22Rv1 (cell line): Measurements from ENCODE around the gene TIAM2.
"Not testable (repeated sequence)": the region's sequence is repeated elsewhere in the genome, so short reads cannot be mapped to it uniquely, and the experiment has no call there.

ENCODE experiments used
- H3K27ac ChIP-seq: fragments of 450-650 bp; 2 replicates; pipeline ENCODE4 v1.5.1; 2017
- CTCF ChIP-seq: fragments of 450-650 bp; IDR thresholded peaks from 2 replicates; pipeline ENCODE4 v1.5.1; 2017; ENCODE audit warnings: mild to moderate bottlenecking
- ZFX ChIP-seq: fragments of 450-650 bp; IDR thresholded peaks from 2 replicates; pipeline ENCODE4 v1.6.1; 2017; ENCODE audit warnings: antibody characterized with exemption, borderline replicate concordance

Gene TIAM2

DNA sequence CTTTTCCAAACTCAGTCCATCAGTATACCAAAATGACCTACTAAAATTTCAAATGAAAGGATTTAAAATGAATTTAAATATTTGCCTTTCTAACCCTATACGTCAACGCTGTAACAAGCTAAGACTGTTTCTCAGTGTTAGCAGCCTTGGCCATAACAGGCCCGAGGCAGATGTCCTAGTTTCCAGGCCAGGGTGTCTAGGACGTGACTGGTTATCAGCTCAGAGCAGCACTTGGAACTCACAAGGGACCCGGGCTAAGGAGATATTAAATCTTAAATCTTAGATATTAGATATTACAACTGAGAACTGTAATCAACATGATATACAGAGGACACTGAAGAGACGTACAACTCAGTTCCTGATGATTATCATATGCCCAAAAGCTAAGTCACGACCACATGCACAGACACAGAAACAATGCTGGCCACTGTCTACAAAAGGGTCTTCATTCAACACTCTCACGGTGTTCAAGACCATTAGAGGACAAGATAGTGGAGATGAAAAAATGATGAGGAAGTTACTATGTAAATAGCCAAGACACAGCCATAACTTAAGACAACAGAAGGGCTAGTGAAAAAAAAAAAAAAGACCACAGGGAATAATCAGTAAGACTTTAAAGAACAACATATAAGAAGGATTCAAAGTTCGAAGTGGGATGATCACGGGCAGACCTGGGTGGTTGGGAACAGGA lies 268.4 kb downstream of the TIAM2 start, which contains the start of gene CLDN20:
TSS of gene CLDN20 (plus strand) at position 641 of the 691 bp plus-strand sequence. CDS start 11,707 bp downstream, outside the sequence.
- no peak for TF ChIP-seq CTCF
- TF ChIP-seq ZFX, result no peak
- H3K27ac ChIP-seq, result no peak within 1 kb of the TSS

GRCh38 chr6:155264693-155265320 lies 269.7 kb downstream of the TIAM2 start:
- H3K27ac ChIP-seq, result no peak overlapping the region
- TF ChIP-seq CTCF, result no peak
- no peak for TF ChIP-seq ZFX

GRCh38 chr6:155265843-155266535 lies 270.9 kb downstream of the TIAM2 start:
- H3K27ac ChIP-seq, result no peak overlapping the region
- TF ChIP-seq ZFX (no peak), CTCF (no peak)

- TF ChIP-seq ZFX, result no peak
- no peak for TF ChIP-seq CTCF
- H3K27ac ChIP-seq, result no peak overlapping the region
These were observed 272.3 kb downstream of the TIAM2 start for GRCh38 chr6:155267411-155267810.

- peak; percentile 63 for TF ChIP-seq CTCF
- not testable (repeated sequence) for H3K27ac ChIP-seq
These were observed 273.2 kb downstream of the TIAM2 start for GRCh38 chr6:155268088-155268867.

- TF ChIP-seq CTCF (no peak), ZFX (no peak)
- no peak overlapping the region for H3K27ac ChIP-seq
These were observed 274.6 kb downstream of the TIAM2 start for GRCh38 chr6:155269765-155270164.
